Measurements from ENCODE around the gene SSTR5.

GRCh38 chr16:1031666-1032065 is 40.9 kb upstream of the SSTR5 start:
- TF ChIP-seq POLR2AphosphoS5 (IDR thresholded peaks at IDR 0.05; ENCODE audit: borderline replicate concordance, low read depth, low read length) = no peak
- no peak for TF ChIP-seq EZH2 (IDR thresholded peaks at IDR 0.05)
- no peak for TF ChIP-seq FOXP2 (optimal IDR thresholded peaks at IDR 0.05; ENCODE audit: control extremely low read depth, extremely low read length, insufficient read depth)

Data from SK-N-MC (cell line).